Brain microvascular endothelial cell (primary cell): ENCODE results near the gene PHLPP1.

Experiments used
- DNase-seq: peaks from one replicate; pipeline ENCODE4 v3.0.0-alpha.2; 2020
- H3K27ac ChIP-seq: fragments of 250-450 bp; sonication (Bioruptor Pico); 2 replicates; pipeline ENCODE4 v1.5.1; 2020; ENCODE audit warnings: mild to moderate bottlenecking, moderate library complexity
- H3K27me3 ChIP-seq: fragments of 250-450 bp; sonication (Bioruptor Pico); replicated peaks from 2 replicates; pipeline ENCODE4 v1.5.1; 2020; ENCODE audit warnings: mild to moderate bottlenecking
- H3K36me3 ChIP-seq: fragments of 250-450 bp; sonication (Bioruptor Pico); replicated peaks from 2 replicates; pipeline ENCODE4 v1.5.1; 2020; ENCODE audit warnings: mild to moderate bottlenecking
- H3K4me3 ChIP-seq: 2 replicates; pipeline ENCODE4 v1.5.1; 2011; ENCODE audit warnings: low read depth, mild to moderate bottlenecking, control low read depth, low read length, moderate library complexity
- in situ Hi-C: cut with HindIII; loops from 2 replicates; pipeline ENCODE4 v1.10.0; 2017; ENCODE audit warnings: low sequenced_read_pairs, low pct_ligation_motif_present
- TF ChIP-seq, protein P1 (sequence below): IDR thresholded peaks from 2 replicates; pipeline ENCODE4 v1.5.1; 2011; ENCODE audit warnings: low read depth, mild to moderate bottlenecking, moderate library complexity, low read length, control low read depth, inconsistent platforms; ENCODE audit errors: missing control alignments

Gene PHLPP1

DNA sequence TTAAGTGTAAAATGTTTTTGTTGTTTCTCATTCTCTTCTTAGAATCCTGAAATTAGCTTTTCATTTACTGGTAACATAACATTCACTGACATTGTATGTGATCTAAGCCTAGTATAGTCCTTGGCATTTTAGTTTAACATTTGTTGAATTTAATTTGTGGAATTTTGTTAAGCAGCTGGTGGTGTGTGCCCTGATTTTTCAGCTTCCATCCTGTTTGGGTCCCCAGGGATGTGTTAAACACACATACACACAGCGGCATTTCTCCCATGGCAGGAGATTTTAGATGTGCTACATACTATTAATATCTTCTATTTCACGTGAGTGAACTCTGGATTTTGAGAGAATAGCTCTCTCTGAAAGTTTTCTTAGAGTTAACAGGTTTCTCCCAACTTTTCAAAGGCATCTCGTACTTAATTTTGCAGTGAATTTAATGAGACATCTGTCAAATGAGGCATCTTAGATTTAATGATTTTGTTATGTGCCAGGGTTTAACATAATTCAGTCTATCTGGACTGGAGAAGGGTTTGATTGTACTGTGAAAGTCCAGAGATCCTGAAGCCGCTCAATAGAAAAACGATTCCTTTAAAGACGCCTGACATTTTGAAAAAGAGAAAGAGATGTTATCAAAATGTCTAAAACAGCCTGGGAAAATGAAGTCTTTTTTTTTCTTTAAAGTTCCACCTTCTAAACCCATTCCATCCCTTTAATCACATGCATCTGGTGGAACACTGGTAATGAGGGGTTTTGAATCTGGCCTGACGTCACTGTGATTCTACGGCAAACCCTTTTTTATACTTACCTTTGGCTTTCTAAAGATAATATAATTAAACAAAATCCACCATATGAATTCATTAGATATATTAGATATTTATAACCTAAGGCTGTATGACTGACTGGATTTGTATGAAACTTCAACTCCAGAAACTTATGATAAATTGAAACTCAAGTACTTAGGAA, 6.8 kb downstream of the PHLPP1 start:
- Histone ChIP-seq H3K36me3 (no peaks in the 10 kb centered on the region), H3K4me3 (no peak overlapping the region), H3K27me3 (no peaks in the 10 kb centered on the region), H3K27ac (no peak overlapping the region)
- TF ChIP-seq, protein P1, sequence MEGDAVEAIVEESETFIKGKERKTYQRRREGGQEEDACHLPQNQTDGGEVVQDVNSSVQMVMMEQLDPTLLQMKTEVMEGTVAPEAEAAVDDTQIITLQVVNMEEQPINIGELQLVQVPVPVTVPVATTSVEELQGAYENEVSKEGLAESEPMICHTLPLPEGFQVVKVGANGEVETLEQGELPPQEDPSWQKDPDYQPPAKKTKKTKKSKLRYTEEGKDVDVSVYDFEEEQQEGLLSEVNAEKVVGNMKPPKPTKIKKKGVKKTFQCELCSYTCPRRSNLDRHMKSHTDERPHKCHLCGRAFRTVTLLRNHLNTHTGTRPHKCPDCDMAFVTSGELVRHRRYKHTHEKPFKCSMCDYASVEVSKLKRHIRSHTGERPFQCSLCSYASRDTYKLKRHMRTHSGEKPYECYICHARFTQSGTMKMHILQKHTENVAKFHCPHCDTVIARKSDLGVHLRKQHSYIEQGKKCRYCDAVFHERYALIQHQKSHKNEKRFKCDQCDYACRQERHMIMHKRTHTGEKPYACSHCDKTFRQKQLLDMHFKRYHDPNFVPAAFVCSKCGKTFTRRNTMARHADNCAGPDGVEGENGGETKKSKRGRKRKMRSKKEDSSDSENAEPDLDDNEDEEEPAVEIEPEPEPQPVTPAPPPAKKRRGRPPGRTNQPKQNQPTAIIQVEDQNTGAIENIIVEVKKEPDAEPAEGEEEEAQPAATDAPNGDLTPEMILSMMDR = no peak
- DNase-seq = peak; percentile 8
- in situ Hi-C loops = no loop called here

DNA sequence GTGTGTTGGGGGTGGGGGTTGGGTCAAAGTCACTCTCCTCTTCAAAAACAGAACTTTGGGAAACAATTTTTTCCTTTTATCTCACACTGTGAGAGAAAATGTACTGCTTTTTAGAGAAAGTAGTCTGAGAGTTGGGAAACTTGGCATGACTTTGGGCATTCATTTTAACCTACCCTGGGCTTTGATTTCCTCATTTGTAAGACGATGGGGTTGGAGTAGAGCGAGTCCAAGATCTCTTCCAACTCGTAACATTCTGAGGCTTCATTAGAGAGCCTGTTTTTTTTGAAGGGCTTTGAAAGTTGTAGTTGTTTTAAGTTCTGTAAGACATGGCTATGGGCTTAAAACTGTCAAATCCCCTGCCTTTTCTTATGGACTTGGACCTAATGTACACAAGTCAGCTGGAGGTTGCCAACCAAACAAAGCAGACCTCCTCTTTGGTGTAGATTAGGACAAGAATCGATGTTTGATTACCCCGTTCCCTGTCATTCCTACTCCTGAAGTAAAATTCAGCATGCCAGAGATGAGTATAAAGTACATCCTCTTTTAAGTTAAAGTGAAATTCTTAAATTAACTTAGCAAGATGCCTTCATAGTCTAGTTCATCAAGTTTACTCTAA, 8.4 kb downstream of the PHLPP1 start:
- Histone ChIP-seq H3K27me3 (no peaks in the 10 kb centered on the region), H3K36me3 (no peaks in the 10 kb centered on the region), H3K4me3 (no peak overlapping the region), H3K27ac (no peak overlapping the region)
- no peak for DNase-seq
- in situ Hi-C loops = no loop called here
- TF ChIP-seq, protein P1 = no peak

DNA sequence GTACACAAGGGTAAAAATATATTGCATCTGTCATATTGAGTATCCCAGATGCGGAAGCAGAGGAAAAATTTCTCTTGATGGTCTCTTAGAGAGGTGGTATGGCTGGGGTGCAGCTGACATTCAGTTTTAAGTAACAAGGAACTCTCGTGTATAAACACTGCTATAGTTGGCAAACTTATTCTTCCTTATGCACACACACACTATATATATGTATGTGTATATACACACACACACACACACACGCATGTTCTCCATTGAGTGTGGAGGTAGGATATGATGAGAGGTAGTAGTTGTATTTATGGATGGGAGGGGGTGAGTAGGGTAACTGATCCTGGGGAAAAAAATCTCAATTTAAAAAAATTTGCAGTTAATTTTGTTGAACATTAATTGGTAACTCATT, 10.6 kb downstream of the PHLPP1 start:
- TF ChIP-seq, protein P1 = no peak
- Histone ChIP-seq H3K4me3 (no peak overlapping the region), H3K36me3 (no peaks in the 10 kb centered on the region), H3K27me3 (no peaks in the 10 kb centered on the region), H3K27ac (no peak overlapping the region)
- DNase-seq = no peak
- in situ Hi-C loops = no loop called here

DNA sequence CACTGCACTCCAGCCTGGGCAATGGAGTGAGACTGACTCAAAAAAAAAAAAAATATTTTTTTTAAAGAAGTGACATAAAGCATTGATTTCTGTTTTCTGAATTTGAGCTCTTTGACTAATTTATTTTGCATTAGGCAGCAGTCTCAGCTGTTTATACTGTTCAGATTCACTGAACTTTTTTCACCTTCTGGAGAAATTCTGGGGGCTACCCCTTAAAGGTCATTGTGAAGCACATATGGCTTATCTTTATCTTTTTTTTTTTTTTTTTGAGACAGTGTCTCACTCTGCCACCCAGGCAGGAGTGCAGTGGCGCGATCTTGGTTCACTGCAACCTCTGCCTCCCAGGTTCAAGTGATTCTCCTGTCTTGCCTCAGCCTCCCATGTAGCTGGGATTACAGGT, 12.9 kb downstream of the PHLPP1 start:
- Histone ChIP-seq H3K4me3 (no peak overlapping the region), H3K27me3 (no peaks in the 10 kb centered on the region), H3K27ac (no peak overlapping the region), H3K36me3 (no peaks in the 10 kb centered on the region)
- DNase-seq = no peak
- in situ Hi-C loops = no loop called here
- TF ChIP-seq, protein P1 = no peak

DNA sequence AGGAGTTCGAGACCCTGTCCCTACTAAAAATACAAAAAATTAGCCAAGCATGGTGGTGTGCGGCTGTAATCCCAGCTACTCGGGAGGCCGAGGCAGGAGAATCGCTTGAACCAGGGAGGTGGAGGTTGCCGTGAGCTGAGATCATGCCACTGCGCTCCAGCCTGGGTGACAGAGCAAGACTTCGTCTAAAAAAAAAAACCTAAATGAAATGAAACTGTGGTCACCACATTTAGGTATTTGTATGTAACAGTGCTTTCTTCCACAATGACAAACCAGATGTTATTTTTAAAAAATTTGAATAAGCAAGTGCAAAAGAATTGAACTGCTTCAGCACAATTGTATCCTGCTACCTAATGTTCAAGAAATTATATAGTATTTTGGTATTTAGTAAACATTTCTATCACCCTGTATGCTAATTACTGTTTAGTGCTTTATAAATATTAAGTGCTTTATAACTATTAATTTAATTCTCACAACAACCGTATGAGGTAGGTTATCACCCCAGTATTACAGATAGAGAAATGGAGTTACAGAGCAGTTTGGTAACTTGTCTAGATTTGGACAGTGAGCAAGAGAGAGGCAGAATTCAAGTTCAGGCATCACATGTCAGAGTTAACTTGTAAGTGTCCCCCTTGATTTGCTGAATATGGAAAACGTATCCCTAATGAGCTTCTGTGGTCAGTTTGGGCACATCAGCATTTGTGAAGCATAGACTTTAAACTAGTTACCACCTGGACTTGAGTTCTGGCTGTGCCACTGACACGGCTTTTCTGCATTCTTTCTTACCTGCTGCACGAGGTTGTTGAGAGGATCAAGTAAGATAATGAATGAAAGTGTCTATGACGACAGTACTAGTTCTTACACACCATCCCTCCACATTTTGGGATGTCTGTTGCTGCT, 14.4 kb downstream of the PHLPP1 start:
- Histone ChIP-seq H3K4me3 (no peak overlapping the region), H3K27ac (no peak overlapping the region), H3K36me3 (no peaks in the 10 kb centered on the region), H3K27me3 (no peaks in the 10 kb centered on the region)
- in situ Hi-C loops = no loop called here
- TF ChIP-seq, protein P1 = no peak
- DNase-seq = no peak
